HFFc6 (cell line): ENCODE measurements around the gene PTRH2. TPM values are rescaled to one million over a fixed set of nuclear protein-coding genes. Genes with fewer than 3 reads are reported as not detected.

Source experiments
- DNase-seq: peaks from one replicate; pipeline ENCODE4 v3.0.0-alpha.2; 2018
- H3K27ac Mint-ChIP-seq: 2 replicates; pipeline ENCODE4 v1.8.0; 2020; ENCODE audit warnings: mild to moderate bottlenecking, mixed read lengths
- H3K27me3 Mint-ChIP-seq: 2 replicates; pipeline ENCODE4 v1.8.0; 2021; ENCODE audit warnings: mild to moderate bottlenecking, moderate library complexity, mixed read lengths; ENCODE audit not compliant: insufficient read depth
- H3K36me3 Mint-ChIP-seq: 2 replicates; pipeline ENCODE4 v1.8.0; 2021; ENCODE audit warnings: low read depth, mixed read lengths
- H3K4me1 Mint-ChIP-seq: 2 replicates; pipeline ENCODE4 v1.8.0; 2020; ENCODE audit warnings: low read depth, mixed read lengths
- H3K4me3 Mint-ChIP-seq: 2 replicates; pipeline ENCODE4 v1.8.0; 2020; ENCODE audit warnings: mild to moderate bottlenecking, moderate library complexity, mixed read lengths
- H3K9me3 Mint-ChIP-seq: 2 replicates; pipeline ENCODE4 v1.8.0; 2020; ENCODE audit warnings: mild to moderate bottlenecking, mixed read lengths
- total RNA-seq, 6 experiments: library from RNA; stranded (reverse); fragmentation: NEBNext Ultra II Directional; extraction: Animal tissue kit (Norgen Biotek cat#: 25700); gene quantifications; 2 replicates in 1 of 6; 3 replicates in 5 of 6; pipeline ENCODE4 v1.2.3, GENCODE V29; 2021
- TF ChIP-seq, protein P1 (sequence below): fragments of 200-600 bp; sonication (generic); IDR thresholded peaks from 2 replicates; pipeline ENCODE4 v1.5.0; 2021; ENCODE audit warnings: antibody characterized with exemption, mild to moderate bottlenecking

The PTRH2 gene
- total RNA-seq, 6 experiments from 2014 or later, result 20.7 to 31.8 (median 23.0) TPM

DNA sequence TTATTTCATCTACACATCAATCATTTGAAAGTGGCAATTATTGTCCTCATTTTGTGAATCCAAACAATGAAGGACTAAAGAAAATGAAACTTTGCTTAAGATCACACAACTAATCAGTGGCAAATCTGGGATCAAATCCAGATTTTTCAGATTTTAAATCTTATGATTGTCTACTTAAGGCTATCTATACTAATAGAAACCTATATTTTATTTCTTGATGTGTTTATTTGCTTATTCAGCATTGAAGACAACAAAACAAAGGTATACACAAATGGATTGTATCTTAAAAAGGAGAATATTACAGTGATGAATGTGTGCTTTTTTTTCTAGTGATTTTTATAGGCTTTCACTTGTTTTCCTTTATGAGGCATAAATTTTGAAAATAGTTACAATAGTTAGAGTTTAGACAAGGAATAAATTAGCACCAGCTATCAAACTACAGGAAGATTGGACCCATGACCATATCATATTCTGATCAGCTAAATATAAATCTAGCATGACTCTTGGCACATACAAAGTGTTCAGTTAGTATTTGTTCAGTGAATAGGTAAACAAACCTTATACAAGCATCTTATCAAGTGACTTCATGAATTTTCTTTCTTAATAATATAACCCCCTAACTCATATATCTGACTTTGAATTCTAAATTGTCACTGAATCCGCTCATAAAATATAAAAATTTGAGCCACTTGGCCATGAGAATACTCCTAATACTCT lies 20.7 kb upstream of the PTRH2 start:
- TF ChIP-seq, protein P1, sequence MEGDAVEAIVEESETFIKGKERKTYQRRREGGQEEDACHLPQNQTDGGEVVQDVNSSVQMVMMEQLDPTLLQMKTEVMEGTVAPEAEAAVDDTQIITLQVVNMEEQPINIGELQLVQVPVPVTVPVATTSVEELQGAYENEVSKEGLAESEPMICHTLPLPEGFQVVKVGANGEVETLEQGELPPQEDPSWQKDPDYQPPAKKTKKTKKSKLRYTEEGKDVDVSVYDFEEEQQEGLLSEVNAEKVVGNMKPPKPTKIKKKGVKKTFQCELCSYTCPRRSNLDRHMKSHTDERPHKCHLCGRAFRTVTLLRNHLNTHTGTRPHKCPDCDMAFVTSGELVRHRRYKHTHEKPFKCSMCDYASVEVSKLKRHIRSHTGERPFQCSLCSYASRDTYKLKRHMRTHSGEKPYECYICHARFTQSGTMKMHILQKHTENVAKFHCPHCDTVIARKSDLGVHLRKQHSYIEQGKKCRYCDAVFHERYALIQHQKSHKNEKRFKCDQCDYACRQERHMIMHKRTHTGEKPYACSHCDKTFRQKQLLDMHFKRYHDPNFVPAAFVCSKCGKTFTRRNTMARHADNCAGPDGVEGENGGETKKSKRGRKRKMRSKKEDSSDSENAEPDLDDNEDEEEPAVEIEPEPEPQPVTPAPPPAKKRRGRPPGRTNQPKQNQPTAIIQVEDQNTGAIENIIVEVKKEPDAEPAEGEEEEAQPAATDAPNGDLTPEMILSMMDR, result no peak
- peaks cover 36% of the 10 kb centered on the region for H3K4me1 Mint-ChIP-seq
- H3K4me3 Mint-ChIP-seq, result no peak overlapping the region
- no peak for DNase-seq
- no peak overlapping the region for H3K27ac Mint-ChIP-seq
- H3K9me3 Mint-ChIP-seq, result no peaks in the 10 kb centered on the region
- H3K27me3 Mint-ChIP-seq, result no peaks in the 10 kb centered on the region
- H3K36me3 Mint-ChIP-seq, result no peaks in the 10 kb centered on the region

DNA sequence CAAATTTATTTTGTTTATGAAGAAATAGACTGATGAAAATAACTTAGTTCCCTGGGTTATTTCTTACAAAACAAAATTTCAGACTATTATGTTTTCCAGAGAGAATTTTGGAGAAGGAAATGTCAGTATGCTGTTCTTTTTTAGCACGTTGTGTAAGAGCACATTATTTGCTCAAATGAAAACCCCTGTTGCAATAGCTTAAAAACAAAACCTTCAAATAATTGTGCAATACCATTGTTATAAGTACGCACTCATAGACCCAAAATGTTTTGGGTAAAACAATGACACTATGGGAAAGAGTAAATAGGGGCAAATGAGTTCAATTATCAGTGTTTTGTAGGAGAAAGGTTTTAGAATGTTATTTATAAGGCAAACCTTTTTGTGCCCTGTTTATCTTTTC lies 18.5 kb upstream of the PTRH2 start:
- Mint-ChIP-seq H3K27me3 (no peaks in the 10 kb centered on the region), H3K27ac (no peak overlapping the region), H3K9me3 (no peaks in the 10 kb centered on the region), H3K36me3 (no peaks in the 10 kb centered on the region), H3K4me1 (peaks cover 36% of the 10 kb centered on the region), H3K4me3 (no peak overlapping the region)
- DNase-seq, result no peak
- TF ChIP-seq, protein P1, result no peak

DNA sequence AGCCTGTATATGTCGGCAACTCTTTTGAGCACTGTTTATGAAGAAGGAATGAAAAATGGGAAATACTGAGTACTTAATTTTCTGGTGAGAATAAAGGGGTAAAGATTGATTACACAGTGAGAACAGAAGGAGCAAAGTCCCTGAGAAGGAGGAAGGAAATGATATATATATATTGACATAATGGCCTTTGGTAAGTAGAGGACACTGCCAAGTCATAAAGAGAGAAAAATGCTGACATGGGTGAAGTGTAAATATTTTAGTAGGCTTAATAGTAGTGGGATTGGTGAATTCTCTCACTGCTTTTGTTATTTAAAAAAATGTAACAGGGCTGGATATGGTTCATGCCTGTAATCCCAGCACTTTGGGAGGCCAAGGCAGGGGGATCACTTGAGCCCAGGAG lies 16.4 kb upstream of the PTRH2 start:
- Mint-ChIP-seq H3K27ac (no peak overlapping the region), H3K27me3 (no peaks in the 10 kb centered on the region), H3K4me3 (no peak overlapping the region), H3K4me1 (peaks cover 36% of the 10 kb centered on the region), H3K36me3 (no peaks in the 10 kb centered on the region), H3K9me3 (no peaks in the 10 kb centered on the region)
- TF ChIP-seq, protein P1, result no peak
- no peak for DNase-seq

DNA sequence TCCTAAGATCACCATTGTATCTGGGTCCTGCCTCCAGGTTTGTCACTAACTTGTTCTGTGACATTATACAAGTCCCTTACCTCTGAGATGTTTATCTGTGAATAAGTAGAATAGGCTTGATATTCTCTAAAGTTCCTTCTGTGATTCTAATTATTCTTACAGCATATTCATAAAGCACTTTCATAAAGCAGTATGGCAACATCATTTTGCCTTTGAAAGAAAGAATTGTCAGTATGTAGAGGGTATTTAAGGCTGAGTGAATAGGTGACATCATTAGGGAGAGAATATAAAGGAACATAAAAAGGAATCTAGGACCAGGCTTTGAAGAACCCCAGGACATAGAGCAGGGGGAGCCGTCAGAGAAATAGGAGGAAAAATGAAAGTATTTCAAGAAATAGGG lies 15.8 kb upstream of the PTRH2 start:
- no peaks in the 10 kb centered on the region for H3K36me3 Mint-ChIP-seq
- no peaks in the 10 kb centered on the region for H3K27me3 Mint-ChIP-seq
- no peak overlapping the region for H3K4me3 Mint-ChIP-seq
- no peaks in the 10 kb centered on the region for H3K9me3 Mint-ChIP-seq
- TF ChIP-seq, protein P1, result no peak
- no peak for DNase-seq
- no peak overlapping the region for H3K27ac Mint-ChIP-seq
- H3K4me1 Mint-ChIP-seq, result peaks cover 31% of the 10 kb centered on the region

DNA sequence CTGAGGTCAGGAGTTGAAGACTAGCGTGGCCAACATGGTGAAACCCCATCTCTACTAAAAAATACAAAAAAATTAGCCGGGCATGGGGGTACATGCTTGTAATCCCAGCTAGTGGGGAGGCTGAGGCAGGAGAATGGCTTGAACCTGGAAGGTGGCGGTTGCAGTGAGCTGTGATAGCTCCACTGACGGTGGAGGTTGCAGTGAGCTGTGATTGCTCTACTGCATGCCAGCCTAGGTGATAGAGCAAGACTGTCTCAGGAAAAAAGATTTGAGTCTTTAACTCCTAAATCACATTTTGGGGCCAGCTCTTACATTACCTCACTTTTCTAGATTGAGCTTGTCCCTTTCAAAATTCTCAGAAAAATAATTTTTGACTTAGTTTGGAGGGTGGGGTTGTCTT lies 15.4 kb upstream of the PTRH2 start:
- H3K4me1 Mint-ChIP-seq, result peaks cover 29% of the 10 kb centered on the region
- no peak for DNase-seq
- TF ChIP-seq, protein P1, result no peak
- H3K27me3 Mint-ChIP-seq, result no peaks in the 10 kb centered on the region
- H3K27ac Mint-ChIP-seq, result no peak overlapping the region
- no peak overlapping the region for H3K4me3 Mint-ChIP-seq
- H3K9me3 Mint-ChIP-seq, result no peaks in the 10 kb centered on the region
- no peaks in the 10 kb centered on the region for H3K36me3 Mint-ChIP-seq

DNA sequence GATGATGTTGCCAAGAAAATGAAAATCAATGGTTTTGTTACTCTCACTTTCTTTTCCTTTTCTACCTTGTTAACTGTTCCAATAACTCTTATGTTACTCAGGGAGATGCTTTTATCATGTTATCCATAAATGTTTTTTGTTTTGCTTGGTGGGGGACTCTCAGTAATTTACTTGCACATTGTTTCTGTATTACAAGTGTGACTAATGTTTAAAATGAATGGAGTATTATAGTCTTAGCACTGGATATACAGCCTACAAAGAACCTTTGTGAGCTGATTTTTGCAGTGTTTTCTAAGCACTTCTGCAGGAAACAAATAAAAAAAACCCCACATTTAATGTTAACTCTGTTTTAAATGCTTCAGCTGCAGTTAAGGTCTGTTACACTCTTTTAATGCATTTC lies 12.3 kb upstream of the PTRH2 start:
- DNase-seq, result no peak
- peaks cover 25% of the 10 kb centered on the region for H3K4me1 Mint-ChIP-seq
- no peaks in the 10 kb centered on the region for H3K9me3 Mint-ChIP-seq
- TF ChIP-seq, protein P1, result no peak
- H3K27ac Mint-ChIP-seq, result no peak overlapping the region
- H3K27me3 Mint-ChIP-seq, result no peaks in the 10 kb centered on the region
- no peak overlapping the region for H3K4me3 Mint-ChIP-seq
- no peaks in the 10 kb centered on the region for H3K36me3 Mint-ChIP-seq
